GM19239 (cell line): ENCODE measurements around the gene CPNE4.
A peak's percentile ranks its signal among the peaks of the same experiment; 100 is the strongest.

Experiments
- DNase-seq: peaks from one replicate; pipeline ENCODE4 v3.0.0; 2011; ENCODE audit warnings: low spot score; ENCODE audit not compliant: insufficient read length
- FAIRE-seq: peaks from 2 replicates; lab custom pipeline; 2011; peaks lifted over from hg19 to GRCh38; lab: Jason Lieb, UNC

CPNE4 gene

DNA sequence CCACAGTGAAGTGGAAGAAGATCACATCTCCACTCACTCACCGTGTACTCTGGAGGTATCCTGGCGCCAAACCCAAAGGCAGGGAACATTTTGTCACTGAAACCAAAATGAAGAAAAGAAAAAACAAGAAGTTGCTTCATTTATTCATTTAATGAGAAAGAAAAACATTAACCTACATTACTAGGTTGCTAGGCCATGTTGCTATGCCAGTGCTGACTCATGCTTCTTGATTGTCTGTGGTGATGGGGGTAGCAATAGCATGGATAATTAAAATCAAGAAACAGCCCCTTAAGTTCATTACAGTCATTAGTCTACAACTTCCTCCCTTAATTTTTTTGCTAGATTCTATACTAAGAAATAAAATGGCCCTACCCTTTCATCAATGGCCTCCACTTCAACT lies 479.4 kb downstream of the CPNE4 start:
- FAIRE-seq (no peak), DNase-seq (no peak)

DNA sequence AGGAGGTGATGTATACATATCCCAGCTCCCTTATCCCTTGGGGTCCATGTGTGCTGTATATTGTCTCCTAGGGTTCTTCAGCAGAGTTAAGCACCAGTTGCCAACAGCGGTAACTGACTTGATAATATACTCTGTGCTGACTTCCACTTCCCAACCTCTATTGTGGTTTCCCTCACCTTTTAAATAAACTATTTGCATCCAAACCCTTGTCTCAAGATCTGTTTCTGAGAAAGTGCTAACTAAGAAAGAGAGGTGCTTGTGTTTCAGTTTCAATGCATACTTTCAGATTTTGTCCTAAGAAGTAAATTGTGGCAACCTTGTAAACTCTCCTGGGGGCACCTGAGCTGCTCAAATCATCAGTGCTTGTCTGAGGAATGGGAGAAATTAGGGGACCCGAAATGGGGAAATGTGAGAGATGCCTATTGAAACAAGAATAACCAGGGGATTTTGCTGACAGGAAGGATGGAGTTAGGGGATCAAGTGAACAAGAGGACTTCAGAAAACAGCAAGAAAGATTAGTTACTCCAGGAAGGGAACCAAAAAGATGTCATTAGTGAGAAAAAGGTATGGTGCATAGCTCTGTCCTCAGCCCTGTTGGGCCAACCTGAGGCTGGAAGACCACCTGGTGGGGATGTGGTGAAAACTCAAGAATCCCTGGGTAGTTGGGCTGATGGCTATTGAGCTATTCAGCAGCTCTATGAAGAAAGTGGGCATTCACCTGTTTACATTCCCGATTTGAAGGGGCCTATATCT lies 481.1 kb downstream of the CPNE4 start:
- DNase-seq, result peak; percentile 10

DNA sequence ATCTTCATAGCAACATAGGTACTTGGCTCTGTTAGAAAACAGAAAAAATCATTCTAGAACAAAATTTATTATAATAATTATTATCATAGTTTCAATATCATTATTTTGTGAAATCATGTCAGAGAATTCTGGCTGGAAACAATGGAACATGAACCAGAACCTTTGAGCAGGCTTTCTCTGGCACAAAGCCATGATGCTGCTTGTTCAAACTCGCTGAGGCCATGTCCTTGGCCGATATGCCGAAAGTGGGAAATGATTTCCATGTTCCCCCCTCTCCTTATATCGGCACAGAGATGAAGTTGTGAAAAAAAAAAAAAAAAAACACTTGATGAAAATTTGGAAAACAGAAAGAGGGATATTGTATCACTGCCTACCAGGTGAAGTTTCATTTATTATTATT lies 483.1 kb downstream of the CPNE4 start:
- DNase-seq, result no peak
- FAIRE-seq, result no peak

More for the DNA sequence above, 481.1 kb downstream of the CPNE4 start:
- peak; percentile 92 for FAIRE-seq

DNA sequence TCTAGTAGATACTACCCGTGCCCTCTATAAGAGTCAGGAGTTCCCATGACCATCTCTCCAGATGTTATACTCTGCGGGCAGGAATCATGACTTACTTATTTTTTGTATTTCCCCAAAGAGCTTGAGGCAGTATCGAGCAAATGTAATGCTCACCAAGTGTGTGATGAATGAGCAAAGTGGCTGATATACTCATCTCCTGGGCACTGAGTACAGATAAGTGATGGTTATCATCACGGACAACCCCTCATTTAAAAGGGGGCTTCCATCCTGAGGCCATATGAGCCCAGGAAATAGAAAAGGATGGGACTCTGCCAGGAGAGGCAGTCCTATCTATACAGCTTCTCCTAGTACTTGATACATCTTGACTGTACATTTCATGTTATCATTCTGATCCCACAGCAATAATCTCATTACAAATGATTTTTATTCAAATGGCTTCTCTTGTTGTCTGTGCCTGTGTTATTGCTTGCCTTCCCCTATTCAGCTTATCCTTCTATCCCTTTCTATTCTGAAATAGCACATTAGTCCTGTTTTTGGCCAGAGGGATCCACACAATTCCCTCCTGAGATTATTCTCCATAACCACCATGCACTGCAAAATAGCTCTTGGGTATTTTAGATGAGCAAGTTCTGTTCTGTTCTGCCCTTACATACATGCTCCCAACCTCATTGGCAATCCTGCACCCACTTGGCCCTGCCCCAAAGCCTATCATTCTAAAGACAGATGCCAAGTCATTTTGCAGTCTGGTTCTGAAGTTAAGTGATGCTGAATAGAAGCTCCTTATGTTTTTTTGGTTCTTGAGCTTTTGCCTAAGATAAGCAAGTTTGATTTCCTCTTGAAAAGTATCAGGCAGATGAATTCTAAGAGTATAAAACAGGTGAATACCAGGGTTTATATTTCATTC lies 484.0 kb downstream of the CPNE4 start:
- FAIRE-seq (no peak), DNase-seq (no peak)

DNA sequence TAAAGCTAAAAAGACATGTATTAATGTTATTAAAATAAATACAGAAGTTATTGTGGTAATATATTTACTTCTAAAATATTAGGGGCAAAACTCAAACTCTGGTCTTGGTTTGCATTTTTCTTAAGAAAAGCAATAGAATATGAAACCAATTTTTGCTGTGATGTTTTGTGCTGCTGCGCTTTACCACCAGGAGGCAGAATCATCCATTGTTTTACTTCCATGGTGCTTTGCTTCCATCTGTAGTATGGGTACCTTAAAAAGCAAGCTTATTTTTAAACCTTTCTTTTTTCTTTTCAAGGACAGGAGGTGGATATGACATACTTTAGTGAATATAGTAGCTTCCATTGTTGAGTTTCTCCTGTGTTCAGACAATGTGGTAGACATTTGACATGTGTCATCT lies 485.5 kb downstream of the CPNE4 start:
- FAIRE-seq, result peak; percentile 45

DNA sequence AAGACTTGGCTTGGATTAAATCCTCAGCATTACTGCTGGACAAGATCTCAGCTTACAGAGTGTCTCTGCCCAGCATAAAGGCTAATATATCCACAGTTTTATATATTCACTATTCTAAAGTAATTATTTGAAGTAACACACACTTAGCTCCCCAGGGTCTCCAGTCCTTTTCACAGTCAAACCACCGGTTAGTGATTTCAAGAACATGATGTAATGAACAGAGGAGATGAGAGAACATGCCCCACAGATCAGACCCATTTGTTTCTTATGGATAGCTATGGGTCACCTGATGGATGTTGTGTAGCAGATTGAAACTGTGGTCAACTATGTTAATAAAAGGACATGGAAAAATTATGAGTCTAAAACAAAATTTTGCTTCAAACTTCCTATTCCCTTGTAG lies 487.2 kb downstream of the CPNE4 start:
- FAIRE-seq (no peak), DNase-seq (no peak)

More for the DNA sequence above, 485.5 kb downstream of the CPNE4 start:
- DNase-seq, result no peak

DNA sequence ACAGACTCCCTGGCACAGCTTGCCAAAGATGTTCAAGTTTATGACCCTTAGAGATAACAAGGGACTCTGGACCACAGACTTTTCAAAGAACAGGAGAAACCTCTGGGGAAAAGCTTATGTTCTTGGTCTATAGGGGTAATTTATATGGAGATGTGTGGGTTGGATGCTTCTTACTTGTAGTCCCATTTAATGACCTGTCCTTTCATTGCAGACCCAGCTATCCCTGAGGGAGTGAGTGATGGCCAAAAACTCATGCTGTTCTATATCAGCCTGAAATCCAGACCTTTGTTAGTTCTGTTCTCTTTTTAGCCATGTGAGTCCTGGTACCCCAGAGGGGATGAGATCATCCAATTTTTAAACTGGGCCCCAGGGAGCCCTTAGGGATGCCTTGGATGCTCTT lies 488.4 kb downstream of the CPNE4 start:
- DNase-seq (no peak), FAIRE-seq (no peak)

DNA sequence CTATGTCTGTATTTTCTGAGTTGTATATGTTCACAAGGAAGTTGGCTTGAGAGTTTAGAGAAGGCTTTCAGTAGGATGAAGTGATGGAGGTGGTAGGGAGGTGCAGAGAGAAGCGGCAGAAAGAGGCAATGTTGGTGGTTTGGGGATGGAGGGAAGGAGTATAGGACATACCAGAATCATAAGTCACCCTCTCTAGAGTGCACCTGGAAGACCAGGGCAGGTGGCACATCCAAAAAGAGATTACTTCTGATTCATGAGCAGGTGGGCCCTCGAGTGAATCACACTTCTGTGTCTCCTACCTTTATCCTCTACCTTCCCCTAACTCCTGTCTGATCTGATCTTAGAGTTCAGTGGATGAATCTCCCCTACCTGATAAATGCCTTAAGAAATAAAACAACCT lies 490.3 kb downstream of the CPNE4 start:
- no peak for DNase-seq
- no peak for FAIRE-seq

DNA sequence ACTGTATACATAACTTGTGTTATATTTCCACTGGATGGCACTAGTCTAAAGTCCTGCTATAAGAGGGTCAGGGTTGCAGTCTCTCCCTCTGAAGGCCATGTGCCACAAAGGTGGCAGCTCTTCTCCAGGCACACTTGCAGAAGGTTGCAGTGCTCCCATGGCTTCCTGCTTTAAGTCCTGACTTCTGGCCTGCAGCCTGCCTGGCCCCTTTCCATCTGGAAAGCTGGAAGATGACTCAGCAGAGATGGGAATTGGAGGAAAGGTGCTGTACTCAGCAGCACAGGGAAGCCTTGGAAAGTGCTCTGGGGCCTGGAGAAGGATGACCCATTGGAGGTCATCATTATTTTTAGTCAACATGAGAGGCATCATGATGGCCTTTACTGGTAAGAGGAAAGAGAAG lies 491.1 kb downstream of the CPNE4 start:
- FAIRE-seq (no peak), DNase-seq (no peak)

DNA sequence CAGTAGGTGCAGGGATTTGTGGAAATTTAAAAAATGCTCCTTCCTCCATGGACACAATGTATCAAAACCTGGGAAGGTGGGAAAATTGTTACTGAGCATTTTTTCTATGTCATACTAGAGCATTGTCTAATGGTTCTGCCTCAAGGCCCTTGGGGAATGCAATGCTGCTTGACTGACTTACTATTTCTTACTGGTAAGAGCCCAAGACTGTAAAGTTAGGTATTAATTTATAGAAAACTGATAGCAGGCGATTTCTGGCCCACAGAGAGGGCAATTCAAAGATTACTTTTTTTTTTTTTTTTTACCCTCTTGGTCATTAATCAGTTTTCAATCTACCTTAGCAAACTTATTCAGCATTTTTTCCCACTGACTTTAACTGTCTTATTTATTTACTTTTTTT lies 493.5 kb downstream of the CPNE4 start:
- no peak for DNase-seq
- FAIRE-seq, result no peak

DNA sequence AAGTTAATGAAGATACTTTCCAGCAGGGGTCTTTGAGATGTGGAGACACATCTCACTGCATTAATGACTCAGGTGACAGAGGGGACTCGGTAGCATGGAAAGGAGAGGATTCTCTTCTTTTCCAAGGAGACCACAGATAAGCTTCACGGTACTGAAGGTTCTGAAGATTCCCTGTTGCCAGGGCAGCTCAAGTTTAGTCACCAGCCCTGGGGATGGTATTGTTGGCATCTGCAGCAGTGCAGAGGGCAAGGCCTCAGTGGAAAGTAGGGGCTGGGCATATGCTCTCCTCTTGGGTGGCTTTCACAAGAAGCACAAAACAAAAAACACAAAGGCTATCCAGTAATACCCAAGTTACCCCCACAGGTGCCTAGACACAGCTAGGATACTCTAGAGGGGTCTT lies 494.0 kb downstream of the CPNE4 start:
- FAIRE-seq (no peak), DNase-seq (no peak)

DNA sequence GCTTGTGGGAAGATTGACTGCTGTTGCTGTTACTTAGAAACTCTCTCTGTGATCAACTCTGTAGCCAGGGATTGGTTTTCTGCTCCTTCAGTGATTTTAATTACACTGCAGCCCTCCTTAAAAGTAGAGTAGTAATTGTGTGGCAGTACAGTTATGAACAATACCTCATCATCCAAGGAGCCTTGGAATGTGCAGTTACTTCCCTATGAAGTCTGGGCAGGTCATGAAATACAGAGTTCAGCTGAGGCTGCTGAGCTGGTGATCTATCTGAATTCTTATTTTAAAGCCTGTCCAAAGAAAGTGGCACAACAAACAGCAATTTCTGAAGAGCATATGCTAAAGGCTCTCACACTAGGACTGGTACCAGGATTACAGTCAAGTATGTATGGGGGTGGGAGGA lies 494.7 kb downstream of the CPNE4 start:
- DNase-seq (no peak), FAIRE-seq (no peak)

DNA sequence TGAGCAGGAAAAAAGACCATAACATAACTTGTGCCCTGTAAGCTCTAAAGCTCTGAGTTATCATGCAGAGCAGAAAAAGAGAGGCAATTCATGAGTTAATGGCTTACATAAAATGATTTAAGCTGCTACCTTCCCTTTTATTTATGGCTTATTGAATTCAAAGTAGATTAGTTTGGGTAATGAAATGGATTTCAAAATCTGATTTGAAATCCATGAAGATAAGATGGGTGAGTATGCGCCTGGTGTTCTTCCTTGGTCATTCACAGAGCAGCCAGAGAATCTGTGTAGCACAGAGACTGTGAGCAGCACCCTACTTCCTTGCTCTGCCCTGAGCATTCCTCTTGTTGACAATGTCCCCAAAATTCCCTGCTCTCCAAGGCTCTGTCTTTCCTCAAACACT lies 495.8 kb downstream of the CPNE4 start:
- FAIRE-seq (no peak), DNase-seq (no peak)

DNA sequence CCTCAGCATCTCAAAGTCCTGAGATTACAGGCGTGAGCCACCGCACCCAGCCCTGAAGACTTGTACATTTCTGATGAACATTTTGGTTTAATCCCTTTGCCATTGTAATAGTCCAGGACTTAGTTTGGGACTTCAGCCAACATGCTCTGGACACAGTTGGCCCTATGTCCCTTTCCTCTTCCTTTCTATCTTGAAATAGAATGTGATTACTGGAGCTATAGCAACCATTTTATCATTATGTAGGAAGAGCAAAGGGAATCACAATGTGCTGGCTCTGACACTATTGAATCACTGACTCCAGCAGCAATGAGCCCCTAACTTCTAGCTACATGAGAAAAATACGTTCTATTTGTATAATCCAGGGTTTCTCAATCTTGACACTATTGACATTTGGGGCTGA lies 497.3 kb downstream of the CPNE4 start:
- DNase-seq (no peak), FAIRE-seq (no peak)

DNA sequence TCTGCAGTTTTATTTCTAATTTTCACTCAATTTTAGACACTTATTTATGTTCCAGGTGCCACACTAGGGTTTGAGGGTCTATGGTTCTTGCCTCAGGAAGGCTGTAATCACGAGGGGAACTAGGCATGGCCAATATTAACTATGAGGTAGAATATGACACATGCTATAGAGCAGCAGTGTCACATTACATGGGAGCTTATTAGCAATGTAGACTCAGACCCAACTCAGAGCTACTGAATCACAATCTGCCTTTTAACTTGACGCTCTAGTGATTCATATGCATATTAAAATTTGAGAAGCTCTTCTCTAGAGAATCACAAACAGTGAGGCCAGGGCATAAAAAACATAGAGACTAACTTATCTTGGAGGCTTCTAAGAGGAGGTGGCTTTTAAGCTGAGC lies 499.2 kb downstream of the CPNE4 start:
- FAIRE-seq (no peak), DNase-seq (no peak)

DNA sequence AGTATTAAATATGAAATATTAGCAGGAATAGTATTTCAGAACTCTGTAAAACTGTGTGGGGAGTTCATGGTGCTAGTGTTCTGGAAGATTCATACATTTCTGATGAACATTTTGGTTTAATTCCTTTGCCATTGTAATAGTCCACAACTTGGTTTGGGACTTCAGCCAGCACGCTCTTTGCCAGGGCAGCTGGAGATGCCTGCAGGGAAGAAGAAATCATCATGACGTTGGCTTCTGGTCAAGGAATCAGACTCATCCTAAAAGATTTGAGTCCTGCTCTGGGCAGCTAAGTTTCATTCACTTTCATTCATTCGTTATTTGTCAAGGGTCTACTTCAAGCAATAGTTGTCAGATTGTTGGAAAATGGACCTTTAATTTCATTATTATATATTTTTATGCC lies 499.7 kb downstream of the CPNE4 start:
- no peak for FAIRE-seq
- DNase-seq, result no peak

DNA sequence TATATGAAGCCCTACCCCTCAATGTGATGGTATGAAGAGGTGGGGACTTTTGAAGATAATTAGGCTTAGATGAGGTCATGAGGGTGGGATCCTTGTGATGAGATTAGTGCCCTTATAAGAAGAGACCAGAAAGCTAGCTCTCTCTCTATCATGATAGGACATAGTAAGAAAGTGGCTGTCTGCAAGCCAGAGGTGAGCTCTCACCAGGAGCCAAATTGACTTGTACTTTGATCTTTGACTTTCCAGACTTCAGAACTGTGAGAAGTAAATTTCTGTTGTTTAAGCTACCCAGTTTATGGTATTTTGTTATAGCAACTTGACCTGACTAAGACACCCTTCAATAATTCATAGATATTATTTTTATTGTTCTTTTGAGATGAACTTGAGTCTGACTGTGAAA lies 502.2 kb downstream of the CPNE4 start:
- FAIRE-seq (no peak), DNase-seq (no peak)

DNA sequence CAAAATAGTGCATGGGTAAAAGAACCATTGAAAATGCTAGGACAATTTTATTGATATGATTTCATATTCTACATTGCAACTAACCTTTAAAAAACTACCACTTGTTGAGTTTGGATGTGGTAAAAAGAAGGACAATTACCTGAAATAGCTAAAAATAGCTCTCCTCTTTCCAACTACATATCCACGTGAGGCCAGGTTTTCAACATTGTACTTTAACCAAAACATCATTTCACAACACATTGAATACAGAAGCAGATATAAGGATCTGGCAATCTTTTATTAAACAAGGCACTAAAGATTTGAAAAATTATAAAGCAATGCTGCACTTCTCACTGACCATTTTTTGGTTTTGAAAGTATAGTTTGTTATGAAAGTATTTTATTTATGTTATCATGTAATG lies 504.0 kb downstream of the CPNE4 start:
- DNase-seq (no peak), FAIRE-seq (no peak)

DNA sequence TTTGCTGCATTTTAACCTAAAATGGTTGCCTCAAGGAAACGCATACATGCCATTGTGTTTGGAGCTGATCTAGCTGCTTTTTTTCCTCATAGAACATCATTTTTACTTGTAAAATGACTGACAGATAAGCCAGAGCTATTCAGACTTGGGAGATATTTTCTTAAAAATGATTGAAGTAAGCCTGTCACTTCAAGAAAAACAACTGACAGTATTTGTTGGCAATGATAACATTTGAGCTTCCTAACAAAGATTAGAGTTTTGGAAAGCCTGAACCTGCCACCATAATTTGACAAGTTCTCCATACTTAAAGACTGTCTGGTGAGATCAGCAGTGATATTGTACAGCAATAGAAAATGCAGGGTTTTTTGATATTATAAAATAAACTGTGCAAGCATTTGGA lies 504.4 kb downstream of the CPNE4 start:
- DNase-seq (no peak), FAIRE-seq (no peak)

DNA sequence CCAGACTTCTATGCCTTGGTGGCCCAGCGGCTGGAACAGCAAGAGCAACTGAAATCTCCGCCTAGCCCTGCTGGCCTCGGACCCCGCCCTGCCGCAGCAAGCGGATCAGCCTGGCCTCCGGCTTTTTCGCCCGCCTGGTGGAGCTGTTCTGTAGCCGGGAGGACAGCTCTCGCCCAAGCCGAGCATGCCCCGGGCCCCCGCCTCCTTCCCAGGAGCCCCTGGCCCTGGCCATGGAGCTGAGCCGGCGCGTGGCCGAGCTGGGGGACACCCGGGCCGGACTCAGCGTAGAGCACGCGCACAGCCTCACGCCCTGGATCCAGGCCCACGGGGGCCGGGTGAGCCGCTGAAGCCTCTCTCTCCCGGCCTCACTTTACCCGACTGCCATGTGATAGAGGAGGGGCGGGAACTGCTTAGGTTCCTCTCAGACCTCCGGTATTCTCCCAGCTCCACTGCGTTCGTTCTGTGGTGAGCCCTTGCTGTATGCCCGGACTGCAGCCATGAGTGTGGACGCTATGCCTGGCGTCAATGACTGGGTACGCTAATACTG lies 507.9 kb downstream of the CPNE4 start:
- no peak for DNase-seq
- no peak for FAIRE-seq

DNA sequence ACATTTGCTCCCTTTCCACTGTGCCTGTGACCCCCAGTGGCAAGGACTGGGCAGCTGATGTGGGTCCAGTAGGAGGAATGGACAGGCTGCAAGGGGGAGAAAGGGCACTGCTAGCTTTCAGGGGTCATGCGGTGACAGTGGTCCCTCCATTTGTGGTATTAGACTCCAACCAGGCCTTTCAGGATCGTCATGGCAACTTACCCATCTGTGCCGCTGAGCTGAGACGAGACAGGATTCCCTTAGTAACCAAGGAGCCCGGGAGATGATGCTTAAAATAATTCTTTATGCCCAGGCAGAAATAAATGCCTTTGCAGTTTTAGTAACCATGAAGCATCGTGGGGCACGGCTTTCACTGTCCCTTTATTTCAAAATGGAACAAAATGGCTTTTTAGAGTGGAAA lies 516.1 kb downstream of the CPNE4 start:
- DNase-seq (no peak), FAIRE-seq (no peak)
